ENCODE measurements around the gene PTPRE. TPM values are rescaled to one million over a fixed set of nuclear protein-coding genes. Genes with fewer than 3 reads are reported as not detected.
A peak's percentile ranks its signal among the peaks of the same experiment; 100 is the strongest.

Gene PTPRE
- total RNA-seq, 1 experiment from 2014 or later: 2.8 TPM

GRCh38 chr10:128067691-128068397 lies 160.9 kb downstream of the PTPRE start:
- in situ Hi-C loops (cut with HindIII; ENCODE audit: low pct_unique_long_range_greater_than_20kb, low sequenced_read_pairs): no loop called here
- DNase-seq (ENCODE audit: low read depth): no peak

- in situ Hi-C loops (cut with HindIII; ENCODE audit: low pct_unique_long_range_greater_than_20kb, low sequenced_read_pairs): no loop called here
- DNase-seq (ENCODE audit: low read depth): no peak
Measured at GRCh38 chr10:128068398-128069285, 161.7 kb downstream of the PTPRE start.

- in situ Hi-C loops (cut with HindIII; ENCODE audit: low pct_unique_long_range_greater_than_20kb, low sequenced_read_pairs): no loop called here
- DNase-seq (ENCODE audit: low read depth): peak; percentile 47
Measured at GRCh38 chr10:128069351-128070051, 162.6 kb downstream of the PTPRE start.

GRCh38 chr10:128070161-128070560 lies 163.3 kb downstream of the PTPRE start:
- no peak for DNase-seq (ENCODE audit: low read depth)
- in situ Hi-C loops (cut with HindIII; ENCODE audit: low pct_unique_long_range_greater_than_20kb, low sequenced_read_pairs): no loop called here

GRCh38 chr10:128070721-128071416 lies 164.0 kb downstream of the PTPRE start:
- no peak for DNase-seq (ENCODE audit: low read depth)
- in situ Hi-C loops (cut with HindIII; ENCODE audit: low pct_unique_long_range_greater_than_20kb, low sequenced_read_pairs): no loop called here

- in situ Hi-C loops (cut with HindIII; ENCODE audit: low pct_unique_long_range_greater_than_20kb, low sequenced_read_pairs): no loop called here
- DNase-seq (ENCODE audit: low read depth): no peak
Measured at GRCh38 chr10:128071417-128071782, 164.5 kb downstream of the PTPRE start.

- no peak for DNase-seq (ENCODE audit: low read depth)
- in situ Hi-C loops (cut with HindIII; ENCODE audit: low pct_unique_long_range_greater_than_20kb, low sequenced_read_pairs): no loop called here
Measured at GRCh38 chr10:128072046-128072445, 165.1 kb downstream of the PTPRE start.

- in situ Hi-C loops (cut with HindIII; ENCODE audit: low pct_unique_long_range_greater_than_20kb, low sequenced_read_pairs): no loop called here
- no peak for DNase-seq (ENCODE audit: low read depth)
Measured at GRCh38 chr10:128072941-128073645, 166.2 kb downstream of the PTPRE start.

- in situ Hi-C loops (cut with HindIII; ENCODE audit: low pct_unique_long_range_greater_than_20kb, low sequenced_read_pairs): no loop called here
- no peak for DNase-seq (ENCODE audit: low read depth)
Measured at GRCh38 chr10:128073890-128074289, 167.0 kb downstream of the PTPRE start.

- in situ Hi-C loops (cut with HindIII; ENCODE audit: low pct_unique_long_range_greater_than_20kb, low sequenced_read_pairs): no loop called here
- DNase-seq (ENCODE audit: low read depth): no peak
Measured at GRCh38 chr10:128074589-128074988, 167.7 kb downstream of the PTPRE start.

- no peak for DNase-seq (ENCODE audit: low read depth)
- in situ Hi-C loops (cut with HindIII; ENCODE audit: low pct_unique_long_range_greater_than_20kb, low sequenced_read_pairs): no loop called here
Measured at GRCh38 chr10:128077155-128077875, 170.4 kb downstream of the PTPRE start.

GRCh38 chr10:128078136-128078969 lies 171.4 kb downstream of the PTPRE start:
- in situ Hi-C loops (cut with HindIII; ENCODE audit: low pct_unique_long_range_greater_than_20kb, low sequenced_read_pairs): no loop called here
- DNase-seq (ENCODE audit: low read depth): peak; percentile 42

GRCh38 chr10:128080231-128080630 lies 173.3 kb downstream of the PTPRE start:
- DNase-seq (ENCODE audit: low read depth): no peak
- in situ Hi-C loops (cut with HindIII; ENCODE audit: low pct_unique_long_range_greater_than_20kb, low sequenced_read_pairs): no loop called here

- in situ Hi-C loops (cut with HindIII; ENCODE audit: low pct_unique_long_range_greater_than_20kb, low sequenced_read_pairs): no loop called here
- DNase-seq (ENCODE audit: low read depth): no peak
Measured at GRCh38 chr10:128080641-128081040, 173.7 kb downstream of the PTPRE start.

- no peak for DNase-seq (ENCODE audit: low read depth)
- in situ Hi-C loops (cut with HindIII; ENCODE audit: low pct_unique_long_range_greater_than_20kb, low sequenced_read_pairs): no loop called here
Measured at GRCh38 chr10:128081222-128081621, 174.3 kb downstream of the PTPRE start.

GRCh38 chr10:128081720-128082119 lies 174.8 kb downstream of the PTPRE start:
- DNase-seq (ENCODE audit: low read depth): no peak
- in situ Hi-C loops (cut with HindIII; ENCODE audit: low pct_unique_long_range_greater_than_20kb, low sequenced_read_pairs): no loop called here
